Muscle of leg (tissue), 11 donors: ENCODE data around the gene WT1. TPM values are rescaled to one million over a fixed set of nuclear protein-coding genes. Genes with fewer than 3 reads are reported as not detected.

Experiments
- DNase-seq: peaks from one replicate; pipeline ENCODE4 v3.0.0; 2013
- H3K27ac ChIP-seq: one replicate; pipeline ENCODE4 v1.5.1; 2013; ENCODE audit warnings: mild to moderate bottlenecking, low read length, control low read depth
- H3K27me3 ChIP-seq: one replicate; pipeline ENCODE4 v1.6.1; 2013; ENCODE audit warnings: low read length; ENCODE audit not compliant: control insufficient read depth, insufficient read depth
- H3K36me3 ChIP-seq: one replicate; pipeline ENCODE4 v1.6.1; 2013; ENCODE audit warnings: low read length; ENCODE audit not compliant: control insufficient read depth, insufficient read depth
- H3K4me1 ChIP-seq: one replicate; pipeline ENCODE4 v1.6.1; 2013; ENCODE audit warnings: low read length; ENCODE audit not compliant: control insufficient read depth, insufficient read depth
- H3K4me3 ChIP-seq: one replicate; pipeline ENCODE4 v1.5.1; 2013; ENCODE audit warnings: low read length, control low read depth
- H3K9me3 ChIP-seq: replicated peaks from 2 replicates; pipeline ENCODE4 v1.6.1; 2013; ENCODE audit warnings: low read depth, low read length; ENCODE audit not compliant: control insufficient read depth
- WGBS: methylation state at CpG from one replicate; pipeline ENCODE4 v1.1.5; 2013; ENCODE audit warnings: missing lambda C conversion rate; ENCODE audit not compliant: insufficient coverage; 5-methylcytosine and 5-hydroxymethylcytosine counted together
- polyA plus RNA-seq, 8 donors: library from polyadenylated mRNA; unstranded; fragments of 120-200 nt; gene quantifications; one replicate each; pipeline versions ENCODE4 v1.2.1 to v1.2.3, GENCODE V29; 2013; ENCODE audit warnings: inconsistent platforms in 1 of 8, low replicate concordance in 1 of 8; ENCODE audit not compliant: insufficient read length in 8 of 8, insufficient read depth in 1 of 8
- total RNA-seq: library from RNA; stranded (reverse); fragments of 120-200 nt; gene quantifications from one replicate; pipeline ENCODE4 v1.2.4, GENCODE V29; 2013

Gene WT1
- total and polyA plus RNA-seq, 9 donors = 0.23 to 0.47 TPM; not detected in 7

GRCh38 chr11:32391479-32391878 lies 43.9 kb downstream of the WT1 start:
- peaks cover 2% of the 10 kb centered on the region for H3K27me3 ChIP-seq
- no peak for DNase-seq
- H3K4me3 ChIP-seq = no peak overlapping the region
- H3K9me3 ChIP-seq = no peaks in the 10 kb centered on the region
- H3K27ac ChIP-seq = no peak overlapping the region
- no peaks in the 10 kb centered on the region for H3K4me1 ChIP-seq
- WGBS = no CpG with 5 or more reads among the region's 3 CpGs
- H3K36me3 ChIP-seq = no peaks in the 10 kb centered on the region

- peaks cover 4% of the 10 kb centered on the region for H3K27me3 ChIP-seq
- no CpG with 5 or more reads among the region's 1 CpG for whole genome bisulfite sequencing
- no peak for DNase-seq
- H3K4me3 ChIP-seq = no peak overlapping the region
- H3K9me3 ChIP-seq = no peaks in the 10 kb centered on the region
- H3K27ac ChIP-seq = no peak overlapping the region
- H3K4me1 ChIP-seq = no peaks in the 10 kb centered on the region
- H3K36me3 ChIP-seq = no peaks in the 10 kb centered on the region
Observed at GRCh38 chr11:32390712-32391111, 44.6 kb downstream of the WT1 start.

DNA sequence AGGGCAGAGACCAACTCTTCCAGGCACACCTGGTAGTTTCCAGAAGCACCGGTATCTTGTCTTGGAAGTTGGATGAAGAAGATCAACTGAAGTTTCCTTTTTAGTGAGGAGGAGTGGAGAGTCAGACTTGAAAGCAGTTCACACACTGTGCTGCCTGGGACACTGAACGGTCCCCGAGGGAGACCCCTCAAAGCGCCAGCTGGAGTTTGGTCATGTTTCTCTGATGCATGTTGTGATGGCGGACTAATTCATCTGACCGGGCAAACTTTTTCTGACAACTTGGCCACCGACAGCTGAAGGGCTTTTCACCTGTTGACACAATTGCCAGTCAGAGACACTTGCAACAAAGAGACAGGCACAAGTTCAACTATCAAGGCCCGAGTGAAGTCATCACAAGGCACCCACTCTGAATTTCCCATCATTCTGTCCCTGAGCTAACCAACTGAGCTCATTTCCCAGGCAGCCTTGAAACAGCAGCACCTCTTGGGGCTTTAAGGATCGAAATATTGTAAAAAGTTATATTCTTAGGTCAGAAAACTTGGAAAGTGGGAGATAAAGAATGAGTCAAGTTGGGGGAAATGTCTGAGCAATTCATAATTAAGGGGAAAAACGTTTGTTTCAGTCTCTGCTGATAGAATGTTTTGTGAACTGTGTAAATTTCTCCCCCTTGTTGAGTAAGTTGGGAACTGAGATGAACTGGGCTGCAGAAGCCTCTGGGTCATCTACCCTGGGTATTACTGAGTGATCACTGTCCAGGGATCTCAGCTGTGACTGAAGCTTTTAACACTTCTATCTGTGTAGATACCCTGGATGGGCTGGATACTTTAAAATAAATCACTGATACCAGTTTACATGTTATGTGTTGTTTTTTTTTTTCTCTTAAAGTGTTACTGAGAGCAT lies 46.2 kb downstream of the WT1 start:
- H3K27me3 ChIP-seq = peaks cover 6% of the 10 kb centered on the region

GRCh38 chr11:32388365-32388764 lies 47.0 kb downstream of the WT1 start:
- H3K27me3 ChIP-seq = peaks cover 6% of the 10 kb centered on the region
- no peak overlapping the region for H3K4me3 ChIP-seq
- H3K4me1 ChIP-seq = no peaks in the 10 kb centered on the region
- H3K36me3 ChIP-seq = no peaks in the 10 kb centered on the region
- DNase-seq = no peak
- 50% methylated on average over 1 of the region's 4 CpGs for WGBS
- no peaks in the 10 kb centered on the region for H3K9me3 ChIP-seq
- no peak overlapping the region for H3K27ac ChIP-seq

More for the DNA sequence above, 46.2 kb downstream of the WT1 start:
- Histone ChIP-seq H3K27ac (no peak overlapping the region), H3K4me1 (no peaks in the 10 kb centered on the region), H3K9me3 (no peaks in the 10 kb centered on the region), H3K36me3 (no peaks in the 10 kb centered on the region), H3K4me3 (no peak overlapping the region)
- 77% methylated on average over 7 of the region's 10 CpGs for WGBS
- no peak for DNase-seq

DNA sequence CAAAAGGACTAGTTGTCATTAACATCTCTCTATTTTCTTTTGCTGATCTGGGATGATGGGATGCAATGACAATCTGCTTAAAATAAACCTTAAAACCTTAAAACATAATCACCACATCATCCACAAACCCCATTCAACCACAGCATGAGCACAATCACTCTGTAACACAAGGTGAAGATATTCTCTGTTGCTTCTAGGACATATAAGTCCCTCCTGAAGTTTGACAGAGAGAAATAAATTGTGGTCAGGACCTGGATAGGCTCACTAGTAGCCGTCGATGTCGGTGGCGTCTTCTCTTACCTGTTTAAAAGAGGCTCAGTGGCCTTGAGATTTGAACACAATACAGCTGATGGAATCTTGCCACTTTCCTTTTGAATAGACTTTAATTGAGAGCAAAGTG lies 47.9 kb downstream of the WT1 start:
- peaks cover 6% of the 10 kb centered on the region for H3K27me3 ChIP-seq
- no peaks in the 10 kb centered on the region for H3K4me1 ChIP-seq
- H3K36me3 ChIP-seq = no peaks in the 10 kb centered on the region
- DNase-seq = no peak
- 67% methylated on average over 4 of the region's 4 CpGs for WGBS
- H3K4me3 ChIP-seq = no peak overlapping the region
- no peaks in the 10 kb centered on the region for H3K9me3 ChIP-seq
- no peak overlapping the region for H3K27ac ChIP-seq

DNA sequence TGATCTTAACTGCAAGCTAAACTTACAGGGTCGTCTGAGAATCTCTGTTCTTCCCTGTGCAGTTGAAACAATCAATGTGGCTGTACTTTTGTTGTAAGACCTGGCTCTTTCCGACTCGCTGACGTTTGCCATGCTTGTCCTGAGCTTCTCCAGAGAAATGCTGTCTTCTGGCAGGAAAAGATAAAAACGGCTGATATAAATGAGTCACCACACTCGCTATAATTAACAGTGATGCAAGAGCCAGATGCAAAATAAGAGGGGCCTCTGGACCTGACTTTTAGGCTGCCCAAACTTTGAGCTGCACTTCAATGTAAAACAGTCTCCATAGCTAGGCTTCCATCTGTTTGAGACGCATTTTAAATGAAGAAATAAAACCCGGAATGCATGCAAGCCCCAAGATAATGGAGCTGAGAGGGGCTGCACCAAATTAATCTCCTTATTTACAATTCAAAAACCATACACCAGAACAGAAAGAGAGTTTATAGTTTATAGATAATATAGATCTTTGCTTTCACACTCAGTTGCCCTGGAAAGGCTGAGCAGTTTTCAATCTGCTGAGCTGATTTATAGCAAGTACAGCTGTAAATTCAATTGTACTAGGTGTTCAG lies 48.5 kb downstream of the WT1 start:
- no peak for DNase-seq
- Histone ChIP-seq H3K4me3 (no peak overlapping the region), H3K36me3 (no peaks in the 10 kb centered on the region), H3K27me3 (peaks cover 4% of the 10 kb centered on the region), H3K4me1 (no peaks in the 10 kb centered on the region), H3K9me3 (no peaks in the 10 kb centered on the region), H3K27ac (no peak overlapping the region)
- WGBS = 3% methylated on average over 4 of the region's 8 CpGs

DNA sequence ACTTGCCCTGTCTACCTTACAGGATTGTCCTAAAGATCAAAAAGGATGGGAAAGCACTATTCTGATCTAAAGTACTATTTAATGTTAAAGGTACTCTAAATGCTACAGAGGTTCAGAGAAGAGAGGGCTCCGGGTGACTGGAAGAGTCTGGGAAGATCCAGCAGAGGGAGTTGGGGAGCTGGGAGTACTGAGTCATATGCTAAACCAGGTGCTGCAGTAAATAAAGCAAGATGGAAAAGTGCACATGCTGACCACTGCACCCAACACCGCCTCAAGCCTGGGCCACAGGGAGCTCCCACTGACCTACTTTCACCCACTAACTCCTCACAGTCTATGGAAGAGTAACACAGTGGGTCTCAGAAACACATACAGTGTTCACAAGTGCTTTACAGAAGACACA lies 49.3 kb downstream of the WT1 start:
- WGBS = no CpG with 5 or more reads among the region's 2 CpGs
- Histone ChIP-seq H3K27ac (no peak overlapping the region), H3K36me3 (no peaks in the 10 kb centered on the region), H3K4me1 (no peaks in the 10 kb centered on the region), H3K4me3 (no peak overlapping the region), H3K27me3 (peaks cover 4% of the 10 kb centered on the region), H3K9me3 (no peaks in the 10 kb centered on the region)
- peak; percentile 7 for DNase-seq

- H3K9me3 ChIP-seq = no peaks in the 10 kb centered on the region
- 65% methylated on average over 2 of the region's 10 CpGs for WGBS
- H3K4me3 ChIP-seq = no peak overlapping the region
Observed at GRCh38 chr11:32382339-32383049, 52.8 kb downstream of the WT1 start.

GRCh38 chr11:32381179-32381578 lies 54.2 kb downstream of the WT1 start:
- H3K4me3 ChIP-seq = no peak overlapping the region
- 79% methylated on average over 9 of the region's 9 CpGs for WGBS
- H3K4me1 ChIP-seq = no peaks in the 10 kb centered on the region
- H3K9me3 ChIP-seq = no peaks in the 10 kb centered on the region
- no peak for DNase-seq
- H3K36me3 ChIP-seq = no peaks in the 10 kb centered on the region
- no peak overlapping the region for H3K27ac ChIP-seq
- peaks cover 4% of the 10 kb centered on the region for H3K27me3 ChIP-seq

More at GRCh38 chr11:32382339-32383049, 52.8 kb downstream of the WT1 start:
- DNase-seq = no peak
- H3K4me1 ChIP-seq = no peaks in the 10 kb centered on the region
- H3K27ac ChIP-seq = no peak overlapping the region
- no peaks in the 10 kb centered on the region for H3K36me3 ChIP-seq
- peaks cover 4% of the 10 kb centered on the region for H3K27me3 ChIP-seq

DNA sequence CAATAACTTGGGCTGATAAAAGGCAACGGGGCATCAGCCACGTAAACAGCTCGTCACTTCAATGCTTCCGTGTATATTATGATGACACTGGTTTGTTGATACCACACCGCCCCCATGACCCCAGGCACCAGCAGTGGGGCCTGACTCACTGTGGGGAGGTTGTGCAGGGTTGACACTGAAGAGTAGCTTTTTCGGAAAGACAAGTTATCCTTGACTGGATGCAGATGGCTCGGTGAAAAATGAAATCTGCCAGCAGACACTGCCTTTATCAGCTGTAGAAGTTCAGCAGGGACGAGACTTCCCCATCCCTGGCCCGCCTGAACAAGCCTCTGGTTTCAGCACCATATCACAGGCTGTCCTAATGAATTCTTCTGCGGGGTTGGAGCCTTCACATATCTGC lies 55.6 kb downstream of the WT1 start:
- DNase-seq = no peak
- Histone ChIP-seq H3K36me3 (no peaks in the 10 kb centered on the region), H3K27ac (no peak overlapping the region), H3K9me3 (no peaks in the 10 kb centered on the region), H3K4me1 (no peaks in the 10 kb centered on the region), H3K4me3 (no peak overlapping the region), H3K27me3 (peaks cover 2% of the 10 kb centered on the region)
- 77% methylated on average over 10 of the region's 10 CpGs for WGBS
